ENCODE results near the gene C4BPA.

C4BPA gene

GRCh38 chr1:207194197-207194596 lies 90.2 kb downstream of the C4BPA start:
- H3K27me3 ChIP-seq (ENCODE audit: insufficient read depth, low read length) = no peaks in the 10 kb centered on the region
- H3K9me2 ChIP-seq (ENCODE audit: low read depth, low read length) = no peaks in the 10 kb centered on the region
- no peak overlapping the region for H2AFZ ChIP-seq (ENCODE audit: low read length)
- no peak overlapping the region for H3K9ac ChIP-seq (ENCODE audit: low read length)
- TF ChIP-seq EZH2 (IDR thresholded peaks at IDR 0.05; ENCODE audit: borderline replicate concordance, low read length) (no peak), CTCF (IDR thresholded peaks at IDR 0.05; ENCODE audit: low read length) (no peak)
- no peaks in the 10 kb centered on the region for H4K20me1 ChIP-seq (ENCODE audit: insufficient read depth, low read length)
- no peaks in the 10 kb centered on the region for H3K36me3 ChIP-seq (ENCODE audit: insufficient read depth, low read length)
- no peaks in the 10 kb centered on the region for H3F3A ChIP-seq (ENCODE audit: insufficient read depth, low read length)
- H3K4me1 ChIP-seq (ENCODE audit: insufficient read depth, low read length, severe bottlenecking) = no peaks in the 10 kb centered on the region
- H3K4me3 ChIP-seq (ENCODE audit: low read depth, low read length, poor library complexity, severe bottlenecking) = no peak overlapping the region
- no peaks in the 10 kb centered on the region for H3K9me3 ChIP-seq (ENCODE audit: low read length)
- H3K79me2 ChIP-seq (ENCODE audit: insufficient read depth, low read length) = no peaks in the 10 kb centered on the region
- no peak overlapping the region for H3K27ac ChIP-seq (ENCODE audit: low read depth, low read length, poor library complexity, severe bottlenecking)
- no peak overlapping the region for H3K4me2 ChIP-seq (ENCODE audit: low read length)
